ENCODE results near the gene HEXB.
A peak's percentile ranks its signal among the peaks of the same experiment; 100 is the strongest.

Gene HEXB

DNA sequence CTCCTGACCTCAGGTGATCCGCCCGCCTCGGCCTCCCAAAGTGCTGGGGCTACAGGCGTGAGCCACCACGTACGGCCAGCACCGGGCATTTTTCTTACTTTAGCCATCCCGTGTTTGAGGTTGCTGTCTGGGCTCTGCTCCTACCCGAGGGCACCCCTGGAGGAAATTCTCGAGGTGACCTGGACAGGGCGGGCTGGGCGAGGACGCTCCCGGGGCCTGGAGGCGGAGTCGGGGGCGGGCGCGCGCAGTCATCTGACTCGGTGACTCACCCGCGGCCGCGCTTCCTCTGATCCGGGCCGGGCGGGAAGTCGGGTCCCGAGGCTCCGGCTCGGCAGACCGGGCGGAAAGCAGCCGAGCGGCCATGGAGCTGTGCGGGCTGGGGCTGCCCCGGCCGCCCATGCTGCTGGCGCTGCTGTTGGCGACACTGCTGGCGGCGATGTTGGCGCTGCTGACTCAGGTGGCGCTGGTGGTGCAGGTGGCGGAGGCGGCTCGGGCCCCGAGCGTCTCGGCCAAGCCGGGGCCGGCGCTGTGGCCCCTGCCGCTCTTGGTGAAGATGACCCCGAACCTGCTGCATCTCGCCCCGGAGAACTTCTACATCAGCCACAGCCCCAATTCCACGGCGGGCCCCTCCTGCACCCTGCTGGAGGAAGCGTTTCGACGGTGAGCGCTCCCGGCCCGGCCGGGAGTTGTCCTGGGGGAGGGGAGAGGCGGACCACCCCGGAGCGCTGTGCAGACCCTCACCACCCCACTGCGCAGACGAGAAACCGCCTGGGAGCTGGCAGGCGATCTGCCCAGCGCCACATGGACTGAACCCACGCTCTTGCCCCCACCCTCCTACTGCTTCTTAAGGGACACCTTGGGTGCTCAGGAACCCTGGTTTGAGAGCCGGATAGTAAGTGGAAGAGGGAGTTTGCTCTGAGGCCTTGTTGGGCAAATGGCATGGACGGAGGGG, at the start of gene HEXB:
Gene HEXB, plus strand, starts transcription at position 334 of the 952 bp plus-strand sequence. Its CDS starts 28 bp downstream, at position 362.
- DNase-seq (ENCODE audit: low read depth in 2 of 2): peak; percentile 84
- peak within 1 kb of the TSS; percentile 80 to 95 for H3K4me3 ChIP-seq (replicated peaks in 1 of 2; ENCODE audit: low read depth in 2 of 2, low read length in 2 of 2)
- TF ChIP-seq, protein P1, sequence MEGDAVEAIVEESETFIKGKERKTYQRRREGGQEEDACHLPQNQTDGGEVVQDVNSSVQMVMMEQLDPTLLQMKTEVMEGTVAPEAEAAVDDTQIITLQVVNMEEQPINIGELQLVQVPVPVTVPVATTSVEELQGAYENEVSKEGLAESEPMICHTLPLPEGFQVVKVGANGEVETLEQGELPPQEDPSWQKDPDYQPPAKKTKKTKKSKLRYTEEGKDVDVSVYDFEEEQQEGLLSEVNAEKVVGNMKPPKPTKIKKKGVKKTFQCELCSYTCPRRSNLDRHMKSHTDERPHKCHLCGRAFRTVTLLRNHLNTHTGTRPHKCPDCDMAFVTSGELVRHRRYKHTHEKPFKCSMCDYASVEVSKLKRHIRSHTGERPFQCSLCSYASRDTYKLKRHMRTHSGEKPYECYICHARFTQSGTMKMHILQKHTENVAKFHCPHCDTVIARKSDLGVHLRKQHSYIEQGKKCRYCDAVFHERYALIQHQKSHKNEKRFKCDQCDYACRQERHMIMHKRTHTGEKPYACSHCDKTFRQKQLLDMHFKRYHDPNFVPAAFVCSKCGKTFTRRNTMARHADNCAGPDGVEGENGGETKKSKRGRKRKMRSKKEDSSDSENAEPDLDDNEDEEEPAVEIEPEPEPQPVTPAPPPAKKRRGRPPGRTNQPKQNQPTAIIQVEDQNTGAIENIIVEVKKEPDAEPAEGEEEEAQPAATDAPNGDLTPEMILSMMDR (IDR thresholded peaks at IDR 0.05; ENCODE audit: low read depth, low read length): no peak

DNA sequence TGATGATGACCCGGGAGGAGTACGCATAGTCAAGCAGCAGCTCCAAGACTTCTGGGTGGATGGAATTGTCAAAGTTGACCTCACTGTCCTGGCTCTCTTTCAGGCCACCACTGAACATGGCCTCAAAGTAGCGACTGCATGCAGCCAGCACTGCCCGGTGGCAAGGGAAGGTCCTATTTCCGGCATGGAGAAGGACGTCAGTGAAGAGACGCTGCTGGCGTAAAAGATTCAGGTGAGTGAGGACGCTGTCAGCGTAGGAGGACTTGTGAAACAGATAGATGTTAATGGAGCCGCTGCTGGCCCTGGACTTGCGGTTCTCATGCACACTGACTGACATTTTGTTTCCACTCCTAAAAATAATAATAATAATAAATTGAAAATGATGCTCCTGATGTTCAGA, 48.9 kb upstream of the HEXB start:
- TF ChIP-seq, protein P1 (IDR thresholded peaks at IDR 0.05; ENCODE audit: low read depth, low read length): no peak
- no peak for DNase-seq (ENCODE audit: low read depth in 2 of 2)
- no peak overlapping the region for H3K4me3 ChIP-seq (replicated peaks in 1 of 2; ENCODE audit: low read depth in 2 of 2, low read length in 2 of 2)

DNA sequence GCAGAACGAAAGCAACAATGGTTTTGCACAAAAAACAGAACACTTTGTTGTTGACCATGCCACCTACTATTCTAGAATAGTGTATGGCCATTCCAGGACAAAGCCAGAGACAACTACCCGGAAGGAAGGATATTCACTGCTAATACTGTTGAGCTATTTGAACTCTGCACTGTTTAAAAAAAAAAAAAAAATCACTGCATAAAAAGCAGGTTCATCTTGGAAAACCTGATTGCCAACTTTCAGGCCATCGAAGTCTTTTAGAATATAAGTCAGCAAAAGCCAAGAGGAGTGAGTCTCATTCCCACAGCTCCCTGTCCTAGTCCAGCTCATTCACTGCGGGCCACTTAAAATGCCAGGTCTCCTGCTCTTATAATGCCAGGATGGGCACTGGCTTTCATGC, 48.5 kb upstream of the HEXB start:
- no peak for DNase-seq (ENCODE audit: low read depth in 2 of 2)
- TF ChIP-seq, protein P1 (IDR thresholded peaks at IDR 0.05; ENCODE audit: low read depth, low read length): no peak
- no peak overlapping the region for H3K4me3 ChIP-seq (replicated peaks in 1 of 2; ENCODE audit: low read depth in 2 of 2, low read length in 2 of 2)

DNA sequence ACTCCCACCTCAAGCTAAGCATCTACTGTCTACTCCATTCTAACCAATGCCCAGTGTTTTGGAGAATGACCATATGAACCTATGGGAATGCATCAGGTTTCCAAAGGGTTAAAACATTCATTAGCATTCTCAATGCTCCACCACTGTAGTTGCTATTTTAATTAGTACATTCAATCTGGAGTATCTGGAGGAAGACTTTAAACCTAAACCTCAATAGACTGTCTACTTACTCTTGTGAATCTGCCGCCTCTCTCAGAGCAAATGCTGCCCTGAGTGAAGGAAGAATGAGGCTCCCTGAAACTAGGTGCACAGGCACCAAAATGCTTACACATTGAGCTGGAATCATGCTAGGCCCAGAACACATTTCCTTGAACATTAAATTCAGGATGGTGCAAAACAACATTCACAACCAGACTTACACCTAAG, 46.5 kb upstream of the HEXB start:
- peak in 1 of 2 donors; percentile 10 for DNase-seq (ENCODE audit: low read depth in 2 of 2)
- TF ChIP-seq, protein P1 (IDR thresholded peaks at IDR 0.05; ENCODE audit: low read depth, low read length): no peak
- H3K4me3 ChIP-seq (replicated peaks in 1 of 2; ENCODE audit: low read depth in 2 of 2, low read length in 2 of 2): peak overlapping the region; percentile 79 to 98

DNA sequence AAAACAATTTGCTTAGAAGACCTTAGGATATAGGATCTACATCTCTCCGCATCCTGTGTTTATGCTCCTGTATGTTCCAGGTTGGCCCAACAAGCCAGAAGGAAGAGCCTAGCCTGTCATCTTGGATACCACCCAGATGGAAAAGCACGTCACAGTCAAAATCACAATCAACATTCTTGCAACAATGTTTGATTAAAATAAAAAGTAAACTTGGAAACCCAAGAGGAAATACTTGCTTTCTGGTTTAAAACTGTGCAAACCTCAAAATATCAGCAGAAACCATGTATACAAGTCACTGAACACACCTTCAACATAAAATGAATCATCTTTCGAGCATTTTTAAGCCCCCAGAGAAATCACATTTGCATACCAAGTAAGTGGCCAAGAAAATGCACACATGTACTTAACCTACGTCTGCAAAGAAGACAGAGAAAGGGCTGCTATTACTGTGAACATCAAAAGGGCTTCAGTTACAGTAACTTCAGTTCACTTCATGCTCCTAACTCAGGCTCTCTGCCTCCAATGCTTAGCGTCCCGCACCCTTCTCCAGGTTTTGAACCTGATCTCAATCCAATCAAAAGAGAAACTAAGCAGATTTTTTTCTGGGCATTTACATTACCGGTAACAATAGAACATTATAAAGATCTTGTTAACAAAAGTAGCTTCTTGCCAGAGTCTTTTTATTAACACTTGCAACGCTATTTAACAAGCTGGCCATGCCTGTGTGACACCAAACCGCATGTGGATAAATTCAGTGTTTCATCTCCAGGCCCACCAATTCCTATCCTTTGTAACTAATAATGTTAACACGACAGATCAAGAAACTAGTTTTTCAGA, 45.8 kb upstream of the HEXB start:
- TF ChIP-seq, protein P1 (IDR thresholded peaks at IDR 0.05; ENCODE audit: low read depth, low read length): no peak
- DNase-seq (ENCODE audit: low read depth in 2 of 2): peak; percentile 54 to 75
- peak overlapping the region; percentile 79 to 98 for H3K4me3 ChIP-seq (replicated peaks in 1 of 2; ENCODE audit: low read depth in 2 of 2, low read length in 2 of 2)

DNA sequence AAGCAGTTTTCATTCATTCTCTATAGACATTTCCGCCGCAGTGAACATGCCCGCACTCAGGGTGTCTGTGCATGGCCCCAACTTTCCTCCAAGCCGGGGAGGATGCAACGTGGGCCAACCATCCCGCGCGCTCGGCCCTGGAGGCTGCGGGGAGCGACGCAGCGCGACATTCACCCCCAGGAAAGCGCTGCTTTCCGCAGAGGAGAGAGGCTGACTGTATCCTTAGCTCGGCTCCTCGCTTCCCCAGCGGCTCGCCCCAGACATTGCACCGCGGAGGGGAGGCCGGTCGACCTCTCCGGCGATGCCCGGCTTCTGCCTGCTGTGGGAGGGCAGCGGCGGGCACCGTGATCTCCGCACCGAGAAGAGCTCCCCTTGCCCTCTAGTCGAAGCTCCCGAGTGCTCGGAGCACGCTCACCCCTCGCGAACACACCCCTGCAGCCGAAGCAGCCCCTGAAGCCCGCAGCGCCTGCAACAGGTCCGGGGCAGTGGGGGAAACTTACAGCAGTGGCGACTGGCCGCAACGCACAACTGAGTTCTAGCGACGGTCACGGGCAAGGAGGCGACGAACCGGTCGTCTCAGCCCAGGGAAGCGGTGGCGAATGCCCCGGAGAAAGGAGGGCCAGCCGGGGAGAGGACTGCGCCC, 45.1 kb upstream of the HEXB start:
- H3K4me3 ChIP-seq (replicated peaks in 1 of 2; ENCODE audit: low read depth in 2 of 2, low read length in 2 of 2): peak overlapping the region; percentile 79 to 98
- DNase-seq (ENCODE audit: low read depth in 2 of 2): peak; percentile 49 to 60
- TF ChIP-seq, protein P1 (IDR thresholded peaks at IDR 0.05; ENCODE audit: low read depth, low read length): peak; percentile 37
